ENCODE measurements around the gene CIB1.

GRCh38 chr15:90184786-90185704 lies 48.7 kb downstream of the CIB1 start:
- TF ChIP-seq CTCF (conservative IDR thresholded peaks at IDR 0.05) (no peak), EZH2 (IDR thresholded peaks at IDR 0.05; ENCODE audit: low read depth) (no peak)
